ENCODE results near the gene SMYD3.

GRCh38 chr1:245715970-245716369 lies 791.1 kb downstream of the SMYD3 start:
- TF ChIP-seq, protein P1, sequence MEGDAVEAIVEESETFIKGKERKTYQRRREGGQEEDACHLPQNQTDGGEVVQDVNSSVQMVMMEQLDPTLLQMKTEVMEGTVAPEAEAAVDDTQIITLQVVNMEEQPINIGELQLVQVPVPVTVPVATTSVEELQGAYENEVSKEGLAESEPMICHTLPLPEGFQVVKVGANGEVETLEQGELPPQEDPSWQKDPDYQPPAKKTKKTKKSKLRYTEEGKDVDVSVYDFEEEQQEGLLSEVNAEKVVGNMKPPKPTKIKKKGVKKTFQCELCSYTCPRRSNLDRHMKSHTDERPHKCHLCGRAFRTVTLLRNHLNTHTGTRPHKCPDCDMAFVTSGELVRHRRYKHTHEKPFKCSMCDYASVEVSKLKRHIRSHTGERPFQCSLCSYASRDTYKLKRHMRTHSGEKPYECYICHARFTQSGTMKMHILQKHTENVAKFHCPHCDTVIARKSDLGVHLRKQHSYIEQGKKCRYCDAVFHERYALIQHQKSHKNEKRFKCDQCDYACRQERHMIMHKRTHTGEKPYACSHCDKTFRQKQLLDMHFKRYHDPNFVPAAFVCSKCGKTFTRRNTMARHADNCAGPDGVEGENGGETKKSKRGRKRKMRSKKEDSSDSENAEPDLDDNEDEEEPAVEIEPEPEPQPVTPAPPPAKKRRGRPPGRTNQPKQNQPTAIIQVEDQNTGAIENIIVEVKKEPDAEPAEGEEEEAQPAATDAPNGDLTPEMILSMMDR (IDR thresholded peaks at IDR 0.05; ENCODE audit: low read length): no peak
- TF ChIP-seq EZH2phosphoT487 (IDR thresholded peaks at IDR 0.05; ENCODE audit: low read length): no peak
